Measurements from ENCODE around the gene TVP23B.
"Not testable (repeated sequence)": the region's sequence is repeated elsewhere in the genome, so short reads cannot be mapped to it uniquely, and the experiment has no call there.

TVP23B gene

GRCh38 chr17:18794841-18795240 lies 13.9 kb downstream of the TVP23B start:
- not testable (repeated sequence) for H3K4me3 ChIP-seq (ENCODE audit: low read length); H2AFZ ChIP-seq (ENCODE audit: low read length); H3K36me3 ChIP-seq (replicated peaks; ENCODE audit: insufficient read depth, low read length); H3K9me3 ChIP-seq (replicated peaks; ENCODE audit: insufficient read depth, low read length); H3K27ac ChIP-seq (ENCODE audit: low read length); H3K4me1 ChIP-seq (ENCODE audit: low read length); DNase-seq; H4K20me1 ChIP-seq (ENCODE audit: insufficient read depth, low read length); H3K27me3 ChIP-seq (replicated peaks; ENCODE audit: insufficient read depth, low read length); H3K9ac ChIP-seq (ENCODE audit: low read length); H3K79me2 ChIP-seq (ENCODE audit: low read length); H3K4me2 ChIP-seq (ENCODE audit: low read depth, low read length); H3K9me2 ChIP-seq (replicated peaks; ENCODE audit: insufficient read depth, low read length); H3F3A ChIP-seq (ENCODE audit: insufficient read depth, low read length)

DNA sequence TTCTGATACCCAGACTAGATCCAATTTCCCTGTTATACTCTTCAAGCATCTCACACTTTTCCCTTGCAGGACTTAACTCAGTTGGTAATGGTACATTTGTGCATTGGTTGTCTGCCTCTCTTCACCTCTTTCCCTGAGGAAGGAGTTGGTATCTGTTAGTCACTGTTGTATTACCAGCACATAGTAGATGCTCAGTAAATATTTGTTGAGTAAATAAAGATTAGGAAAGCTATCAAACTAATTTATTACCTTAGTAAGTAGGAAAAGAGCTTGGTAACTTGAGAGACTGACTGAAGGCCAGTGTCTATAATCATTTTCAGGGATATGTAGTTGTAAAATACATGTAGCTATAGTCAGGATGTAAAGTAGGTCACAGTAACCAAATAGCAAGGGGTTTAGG lies 15.9 kb downstream of the TVP23B start:
- H3K9ac ChIP-seq (ENCODE audit: low read length); H3K9me2 ChIP-seq (replicated peaks; ENCODE audit: insufficient read depth, low read length); H3K4me1 ChIP-seq (ENCODE audit: low read length); H3K27me3 ChIP-seq (replicated peaks; ENCODE audit: insufficient read depth, low read length); H3F3A ChIP-seq (ENCODE audit: insufficient read depth, low read length); H4K20me1 ChIP-seq (ENCODE audit: insufficient read depth, low read length); H3K9me3 ChIP-seq (replicated peaks; ENCODE audit: insufficient read depth, low read length); H3K4me2 ChIP-seq (ENCODE audit: low read depth, low read length); H3K4me3 ChIP-seq (ENCODE audit: low read length); DNase-seq; H3K27ac ChIP-seq (ENCODE audit: low read length); H2AFZ ChIP-seq (ENCODE audit: low read length); H3K36me3 ChIP-seq (replicated peaks; ENCODE audit: insufficient read depth, low read length); H3K79me2 ChIP-seq (ENCODE audit: low read length): not testable (repeated sequence)

DNA sequence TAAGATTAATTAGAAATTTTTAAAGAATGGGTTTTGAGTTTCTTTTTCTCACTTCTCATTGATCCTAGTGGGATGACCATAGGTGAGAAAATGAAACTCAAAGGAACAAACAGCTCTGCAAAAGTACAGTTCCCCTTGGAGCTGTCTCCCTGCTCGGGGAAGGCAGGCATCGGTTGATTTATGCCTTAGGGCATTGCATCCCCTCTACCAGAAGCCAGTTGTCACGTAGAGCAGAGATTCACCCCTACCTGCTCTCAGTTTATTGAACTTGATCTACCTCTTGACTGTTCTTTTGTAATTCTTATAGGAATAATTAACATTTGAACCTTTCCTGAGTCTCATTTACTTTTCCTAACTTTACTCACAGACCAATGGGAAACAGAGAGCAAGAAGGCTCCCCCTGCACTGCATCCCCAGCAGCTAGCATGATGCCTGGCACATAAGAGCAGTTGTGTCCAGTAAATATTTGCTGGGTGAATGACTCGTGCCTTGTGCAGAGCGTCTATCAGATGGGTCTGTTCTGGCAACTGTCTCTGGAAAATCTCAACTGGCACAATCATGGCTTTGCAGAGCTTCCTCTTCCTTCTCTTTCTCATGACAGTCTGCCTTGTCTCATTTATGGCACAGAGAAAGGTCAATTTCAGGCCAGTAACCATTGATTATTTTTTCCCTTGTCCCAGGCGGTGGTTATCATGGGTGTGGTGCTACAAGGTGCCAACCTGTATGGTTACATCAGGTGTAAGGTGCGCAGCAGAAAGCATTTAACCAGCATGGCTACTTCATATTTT lies 22.7 kb downstream of the TVP23B start:
- not testable (repeated sequence) for H3K9me2 ChIP-seq (replicated peaks; ENCODE audit: insufficient read depth, low read length); DNase-seq; H4K20me1 ChIP-seq (ENCODE audit: insufficient read depth, low read length); H3K27ac ChIP-seq (ENCODE audit: low read length); H3K27me3 ChIP-seq (replicated peaks; ENCODE audit: insufficient read depth, low read length); H2AFZ ChIP-seq (ENCODE audit: low read length); H3K79me2 ChIP-seq (ENCODE audit: low read length); H3K9ac ChIP-seq (ENCODE audit: low read length); H3K4me1 ChIP-seq (ENCODE audit: low read length); H3K36me3 ChIP-seq (replicated peaks; ENCODE audit: insufficient read depth, low read length); H3K4me2 ChIP-seq (ENCODE audit: low read depth, low read length); H3K4me3 ChIP-seq (ENCODE audit: low read length); H3K9me3 ChIP-seq (replicated peaks; ENCODE audit: insufficient read depth, low read length); H3F3A ChIP-seq (ENCODE audit: insufficient read depth, low read length)

GRCh38 chr17:18815924-18816323 lies 34.9 kb downstream of the TVP23B start:
- H3K27me3 ChIP-seq (replicated peaks; ENCODE audit: insufficient read depth, low read length); H3F3A ChIP-seq (ENCODE audit: insufficient read depth, low read length); H3K27ac ChIP-seq (ENCODE audit: low read length); H2AFZ ChIP-seq (ENCODE audit: low read length); H4K20me1 ChIP-seq (ENCODE audit: insufficient read depth, low read length); H3K9ac ChIP-seq (ENCODE audit: low read length); H3K36me3 ChIP-seq (replicated peaks; ENCODE audit: insufficient read depth, low read length); DNase-seq; H3K9me3 ChIP-seq (replicated peaks; ENCODE audit: insufficient read depth, low read length); H3K79me2 ChIP-seq (ENCODE audit: low read length); H3K4me2 ChIP-seq (ENCODE audit: low read depth, low read length); H3K4me1 ChIP-seq (ENCODE audit: low read length); H3K9me2 ChIP-seq (replicated peaks; ENCODE audit: insufficient read depth, low read length); H3K4me3 ChIP-seq (ENCODE audit: low read length): not testable (repeated sequence)

DNA sequence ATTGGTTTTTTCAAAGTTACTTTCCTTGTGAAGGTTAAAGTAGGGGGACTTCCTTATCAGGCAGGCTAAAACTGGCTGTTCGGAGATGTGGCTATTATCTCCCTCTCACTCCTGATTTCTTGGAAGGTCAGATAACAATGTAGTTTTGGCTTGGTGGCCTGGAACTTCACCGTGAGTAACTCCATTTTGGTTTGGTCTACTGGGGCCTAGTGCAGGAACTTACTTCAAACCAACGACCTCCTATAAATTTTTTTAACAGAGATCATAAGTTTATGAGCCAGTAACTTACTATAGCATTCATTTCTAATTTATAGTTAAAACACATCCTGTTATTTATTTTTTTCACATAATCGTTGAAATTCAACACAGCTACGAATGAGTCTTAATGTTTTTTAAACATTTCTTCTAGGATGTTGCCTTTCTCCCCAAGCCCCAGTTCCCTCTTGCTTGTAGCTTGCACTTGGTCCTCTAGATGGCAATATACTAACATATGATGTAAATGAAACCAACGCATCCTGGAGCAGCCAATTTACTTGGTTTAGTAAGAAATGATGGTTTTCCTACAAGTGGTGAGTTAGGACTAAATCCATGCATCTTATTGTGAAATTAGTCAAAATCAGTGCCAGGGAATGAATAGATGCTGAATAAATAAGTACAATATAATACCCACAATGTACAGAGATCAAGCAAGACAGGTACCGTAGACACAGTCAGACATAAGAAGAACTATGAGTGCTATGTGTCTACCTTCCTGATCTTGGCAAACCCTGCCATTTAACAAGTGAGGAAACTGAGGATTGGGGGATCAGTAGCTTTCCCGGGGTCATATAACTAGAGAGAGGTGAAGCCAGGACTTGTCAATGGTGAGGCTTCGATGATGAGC lies 35.7 kb downstream of the TVP23B start:
- not testable (repeated sequence) for H3K4me2 ChIP-seq (ENCODE audit: low read depth, low read length); H2AFZ ChIP-seq (ENCODE audit: low read length); H3K9me2 ChIP-seq (replicated peaks; ENCODE audit: insufficient read depth, low read length); H3K79me2 ChIP-seq (ENCODE audit: low read length); H3K9ac ChIP-seq (ENCODE audit: low read length); H3K27me3 ChIP-seq (replicated peaks; ENCODE audit: insufficient read depth, low read length); H3K9me3 ChIP-seq (replicated peaks; ENCODE audit: insufficient read depth, low read length); H3K36me3 ChIP-seq (replicated peaks; ENCODE audit: insufficient read depth, low read length); H3F3A ChIP-seq (ENCODE audit: insufficient read depth, low read length); H3K4me3 ChIP-seq (ENCODE audit: low read length); H3K27ac ChIP-seq (ENCODE audit: low read length); H3K4me1 ChIP-seq (ENCODE audit: low read length); H4K20me1 ChIP-seq (ENCODE audit: insufficient read depth, low read length)
- peak; percentile 76 for DNase-seq
- TF ChIP-seq, protein P1, sequence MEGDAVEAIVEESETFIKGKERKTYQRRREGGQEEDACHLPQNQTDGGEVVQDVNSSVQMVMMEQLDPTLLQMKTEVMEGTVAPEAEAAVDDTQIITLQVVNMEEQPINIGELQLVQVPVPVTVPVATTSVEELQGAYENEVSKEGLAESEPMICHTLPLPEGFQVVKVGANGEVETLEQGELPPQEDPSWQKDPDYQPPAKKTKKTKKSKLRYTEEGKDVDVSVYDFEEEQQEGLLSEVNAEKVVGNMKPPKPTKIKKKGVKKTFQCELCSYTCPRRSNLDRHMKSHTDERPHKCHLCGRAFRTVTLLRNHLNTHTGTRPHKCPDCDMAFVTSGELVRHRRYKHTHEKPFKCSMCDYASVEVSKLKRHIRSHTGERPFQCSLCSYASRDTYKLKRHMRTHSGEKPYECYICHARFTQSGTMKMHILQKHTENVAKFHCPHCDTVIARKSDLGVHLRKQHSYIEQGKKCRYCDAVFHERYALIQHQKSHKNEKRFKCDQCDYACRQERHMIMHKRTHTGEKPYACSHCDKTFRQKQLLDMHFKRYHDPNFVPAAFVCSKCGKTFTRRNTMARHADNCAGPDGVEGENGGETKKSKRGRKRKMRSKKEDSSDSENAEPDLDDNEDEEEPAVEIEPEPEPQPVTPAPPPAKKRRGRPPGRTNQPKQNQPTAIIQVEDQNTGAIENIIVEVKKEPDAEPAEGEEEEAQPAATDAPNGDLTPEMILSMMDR (IDR thresholded peaks at IDR 0.05; ENCODE audit: low read length): peak; percentile 50

DNA sequence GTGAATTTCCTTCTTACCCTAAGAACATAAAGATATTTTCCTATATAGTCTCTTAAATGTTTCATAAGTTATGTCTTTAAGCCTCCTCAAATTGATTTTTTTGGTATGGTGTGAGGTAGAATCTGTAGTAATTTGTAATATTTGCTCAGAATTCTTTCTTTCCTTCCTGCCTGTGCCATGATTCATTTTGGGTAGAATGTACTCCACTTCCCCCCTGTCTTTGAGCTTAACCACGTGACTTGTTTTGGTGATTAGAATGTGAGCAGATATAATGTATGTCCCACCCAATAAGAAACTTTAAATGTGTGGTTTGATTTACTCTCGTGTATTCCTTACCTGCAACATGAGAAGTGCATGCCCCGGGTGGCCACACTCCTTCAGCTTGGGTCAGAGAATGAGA lies 40.4 kb downstream of the TVP23B start:
- H3K4me2 ChIP-seq (ENCODE audit: low read depth, low read length); H3K4me1 ChIP-seq (ENCODE audit: low read length); H3K9me3 ChIP-seq (replicated peaks; ENCODE audit: insufficient read depth, low read length); H3K9ac ChIP-seq (ENCODE audit: low read length); H4K20me1 ChIP-seq (ENCODE audit: insufficient read depth, low read length); H3K27me3 ChIP-seq (replicated peaks; ENCODE audit: insufficient read depth, low read length); H3K4me3 ChIP-seq (ENCODE audit: low read length); H2AFZ ChIP-seq (ENCODE audit: low read length); H3F3A ChIP-seq (ENCODE audit: insufficient read depth, low read length); H3K27ac ChIP-seq (ENCODE audit: low read length); H3K79me2 ChIP-seq (ENCODE audit: low read length); H3K36me3 ChIP-seq (replicated peaks; ENCODE audit: insufficient read depth, low read length); DNase-seq; H3K9me2 ChIP-seq (replicated peaks; ENCODE audit: insufficient read depth, low read length): not testable (repeated sequence)

DNA sequence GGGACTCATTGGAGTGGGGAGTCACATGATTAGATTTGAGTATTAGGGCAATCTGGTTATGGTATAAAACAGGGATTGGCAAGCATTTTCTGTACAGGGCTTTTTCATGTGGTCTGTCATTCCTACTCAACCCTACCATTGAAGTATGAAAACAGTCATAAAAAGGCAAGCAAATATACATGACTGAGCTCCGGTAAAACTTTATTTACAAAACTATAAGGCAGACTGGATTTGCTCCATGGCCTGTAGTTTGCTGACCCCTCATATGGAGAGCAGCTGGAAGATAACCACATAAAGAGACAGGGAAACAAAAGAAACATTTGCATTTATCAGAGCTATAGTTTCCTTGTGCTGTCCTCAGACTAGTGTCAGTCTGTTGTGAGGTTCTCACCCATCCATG lies 46.6 kb downstream of the TVP23B start:
- H3K4me1 ChIP-seq (ENCODE audit: low read length); DNase-seq; H3K27ac ChIP-seq (ENCODE audit: low read length); H3K4me3 ChIP-seq (ENCODE audit: low read length); H3K9ac ChIP-seq (ENCODE audit: low read length); H3K36me3 ChIP-seq (replicated peaks; ENCODE audit: insufficient read depth, low read length); H3K9me3 ChIP-seq (replicated peaks; ENCODE audit: insufficient read depth, low read length); H3K9me2 ChIP-seq (replicated peaks; ENCODE audit: insufficient read depth, low read length); H3K79me2 ChIP-seq (ENCODE audit: low read length); H2AFZ ChIP-seq (ENCODE audit: low read length); H3F3A ChIP-seq (ENCODE audit: insufficient read depth, low read length); H3K4me2 ChIP-seq (ENCODE audit: low read depth, low read length); H3K27me3 ChIP-seq (replicated peaks; ENCODE audit: insufficient read depth, low read length); H4K20me1 ChIP-seq (ENCODE audit: insufficient read depth, low read length): not testable (repeated sequence)

Data from MM.1S (cell line).